KMS-11 (cell line): ENCODE measurements around the gene HAAO.

Experiments
- H2AFZ ChIP-seq: fragments of 200-600 bp; sonication (generic); 2 replicates; pipeline ENCODE4 v1.6.1; 2016; ENCODE audit warnings: antibody characterized with exemption, mixed run types, low read depth
- H3K27ac ChIP-seq: fragments of 200-600 bp; sonication (generic); 2 replicates; pipeline ENCODE4 v1.6.1; 2016; ENCODE audit warnings: mild to moderate bottlenecking, mixed run types
- H3K27me3 ChIP-seq: fragments of 200-600 bp; sonication (generic); 2 replicates; pipeline ENCODE4 v1.6.1; 2017; ENCODE audit warnings: mild to moderate bottlenecking, low read depth, mixed run types, moderate library complexity; ENCODE audit not compliant: insufficient read depth
- H3K36me3 ChIP-seq: fragments of 200-600 bp; sonication (generic); 2 replicates; pipeline ENCODE4 v1.6.1; 2017; ENCODE audit warnings: mild to moderate bottlenecking, mixed run types; ENCODE audit not compliant: insufficient read depth
- H3K4me1 ChIP-seq: fragments of 200-600 bp; sonication (generic); 2 replicates; pipeline ENCODE4 v1.6.1; 2016; ENCODE audit warnings: mild to moderate bottlenecking, low read depth, mixed run types; ENCODE audit not compliant: poor library complexity, severe bottlenecking
- H3K4me2 ChIP-seq: fragments of 200-600 bp; sonication (generic); 2 replicates; pipeline ENCODE4 v1.7.0; 2016; ENCODE audit warnings: mild to moderate bottlenecking, mixed run types
- H3K4me3 ChIP-seq: fragments of 200-600 bp; sonication (generic); IDR thresholded peaks from 2 replicates; pipeline ENCODE4 v1.6.1; 2017; ENCODE audit warnings: low read depth, low read length, mixed read lengths; ENCODE audit not compliant: insufficient read depth
- H3K79me2 ChIP-seq: fragments of 200-600 bp; sonication (generic); 2 replicates; pipeline ENCODE4 v1.6.1; 2016; ENCODE audit warnings: low read depth, mixed run types; ENCODE audit not compliant: insufficient read depth
- H3K9ac ChIP-seq: fragments of 200-600 bp; sonication (generic); 2 replicates; pipeline ENCODE4 v1.6.1; 2016; ENCODE audit warnings: mild to moderate bottlenecking, mixed run types
- H4K20me1 ChIP-seq: fragments of 200-600 bp; sonication (generic); 2 replicates; pipeline ENCODE4 v1.6.1; 2016; ENCODE audit warnings: mild to moderate bottlenecking, mixed run types; ENCODE audit not compliant: insufficient read depth
- CTCF ChIP-seq: fragments of 200-600 bp; sonication (generic); conservative IDR thresholded peaks from 2 replicates; pipeline ENCODE4 v1.6.1; 2017; ENCODE audit warnings: low read depth, mild to moderate bottlenecking, antibody characterized with exemption, low read length, moderate library complexity, mixed read lengths

Gene HAAO

DNA sequence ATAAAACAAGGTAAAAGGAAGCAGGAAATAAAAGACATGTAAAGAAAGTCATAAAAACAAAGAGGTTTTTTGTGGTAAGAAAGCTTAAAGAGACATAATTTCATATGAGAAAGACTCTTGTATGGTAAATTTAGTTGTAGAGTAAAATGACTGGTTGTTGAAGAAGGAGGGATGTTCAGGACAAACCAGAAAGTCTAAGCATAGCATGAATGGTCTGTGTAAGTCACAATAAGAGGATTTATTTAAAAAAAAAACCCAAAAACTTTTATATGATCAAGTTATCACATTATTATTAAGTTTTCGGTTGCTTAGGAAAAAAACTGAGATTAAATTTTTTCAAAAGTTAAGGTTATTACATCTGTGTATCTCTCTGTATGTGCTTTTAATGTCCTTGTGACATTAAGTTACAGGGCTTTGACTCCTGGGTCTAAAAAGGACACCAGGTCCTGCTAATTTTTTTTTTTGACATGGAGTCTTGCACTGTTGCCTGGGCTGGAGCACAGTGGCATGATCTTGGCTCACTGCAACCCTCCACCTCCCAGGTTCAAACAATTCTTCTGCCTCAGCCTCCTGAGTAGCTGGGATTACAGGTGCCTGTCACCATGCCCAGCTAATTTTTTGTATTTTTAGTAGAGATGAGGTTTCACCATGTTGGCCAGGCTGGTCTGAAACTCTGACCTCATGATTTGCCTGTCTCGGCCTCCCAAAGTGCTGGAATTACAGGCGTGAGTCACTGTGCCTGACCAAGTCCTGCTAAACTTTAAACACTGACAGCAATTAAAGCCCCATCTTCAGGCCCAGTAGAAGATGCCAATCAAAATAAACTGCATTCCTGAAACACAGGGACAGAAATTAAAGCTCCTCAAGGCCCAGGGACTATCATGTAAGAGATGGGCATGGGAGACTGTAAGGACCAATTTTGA, 14.2 kb downstream of the HAAO start:
- H3K4me3 ChIP-seq, result no peak overlapping the region
- H3K79me2 ChIP-seq, result no peaks in the 10 kb centered on the region
- no peaks in the 10 kb centered on the region for H3K36me3 ChIP-seq
- no peak overlapping the region for H3K9ac ChIP-seq
- TF ChIP-seq CTCF, result no peak
- no peaks in the 10 kb centered on the region for H3K27me3 ChIP-seq
- no peak overlapping the region for H3K27ac ChIP-seq
- H3K4me1 ChIP-seq, result peaks cover 19% of the 10 kb centered on the region
- no peak overlapping the region for H2AFZ ChIP-seq
- H3K4me2 ChIP-seq, result no peak overlapping the region
- no peaks in the 10 kb centered on the region for H4K20me1 ChIP-seq

GRCh38 chr2:42775810-42776209, 16.6 kb downstream of the HAAO start:
- no peak for TF ChIP-seq CTCF
- peak overlapping the region; percentile 71 for H3K4me2 ChIP-seq
- peak overlapping the region; percentile 62 for H3K27ac ChIP-seq
- no peaks in the 10 kb centered on the region for H3K79me2 ChIP-seq
- no peaks in the 10 kb centered on the region for H3K27me3 ChIP-seq
- peak overlapping the region; percentile 37 for H2AFZ ChIP-seq
- H4K20me1 ChIP-seq, result no peaks in the 10 kb centered on the region
- no peak overlapping the region for H3K4me3 ChIP-seq
- H3K4me1 ChIP-seq, result peaks cover 19% of the 10 kb centered on the region
- peak overlapping the region; percentile 26; the same call in 1 of the 2 replicates for H3K9ac ChIP-seq
- H3K36me3 ChIP-seq, result no peaks in the 10 kb centered on the region

GRCh38 chr2:42775186-42775585, 17.2 kb downstream of the HAAO start:
- Histone ChIP-seq H3K9ac (peak overlapping the region; percentile 26; the same call in 1 of the 2 replicates), H2AFZ (peak overlapping the region; percentile 37; the same call in 1 of the 2 replicates), H3K27ac (peak overlapping the region; percentile 62), H3K4me3 (no peak overlapping the region), H3K4me1 (peaks cover 19% of the 10 kb centered on the region), H4K20me1 (no peaks in the 10 kb centered on the region), H3K79me2 (no peaks in the 10 kb centered on the region), H3K4me2 (peak overlapping the region; percentile 71), H3K27me3 (no peaks in the 10 kb centered on the region), H3K36me3 (no peaks in the 10 kb centered on the region)
- no peak for TF ChIP-seq CTCF

DNA sequence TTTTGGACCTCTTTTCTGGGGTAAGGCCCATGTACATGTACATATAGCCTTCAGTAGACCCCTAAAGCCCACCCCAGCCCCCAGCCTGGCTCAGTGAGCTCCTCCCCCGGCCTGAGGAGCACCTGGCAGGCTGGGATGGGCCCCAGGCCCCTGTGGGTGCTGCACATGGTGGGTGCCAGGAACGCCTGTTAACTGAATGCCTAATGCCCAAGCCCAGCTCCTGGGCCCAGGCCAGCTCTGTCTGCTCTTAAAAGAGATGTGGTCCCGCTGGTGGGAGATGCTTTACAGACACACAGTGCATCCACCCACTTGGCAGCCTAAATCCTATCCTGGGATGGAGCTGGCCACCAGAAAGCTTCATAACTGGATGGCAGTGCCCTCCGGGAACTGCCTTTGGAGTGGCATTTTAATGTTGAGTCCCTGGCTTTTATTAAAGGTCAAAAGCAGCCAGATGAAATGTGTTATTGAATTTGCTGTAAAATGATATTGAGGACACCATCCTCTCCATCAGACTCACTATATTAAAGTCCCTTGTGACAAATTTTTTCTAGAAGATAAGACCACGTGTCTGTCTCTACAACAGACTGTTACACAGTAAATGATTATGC, 20.7 kb downstream of the HAAO start:
- H3K4me1 ChIP-seq, result peaks cover 19% of the 10 kb centered on the region
- no peak for TF ChIP-seq CTCF
- no peak overlapping the region for H3K9ac ChIP-seq
- H3K4me3 ChIP-seq, result no peak overlapping the region
- no peak overlapping the region for H3K4me2 ChIP-seq
- no peaks in the 10 kb centered on the region for H3K36me3 ChIP-seq
- H3K27me3 ChIP-seq, result no peaks in the 10 kb centered on the region
- no peak overlapping the region for H2AFZ ChIP-seq
- H3K27ac ChIP-seq, result no peak overlapping the region
- no peaks in the 10 kb centered on the region for H4K20me1 ChIP-seq
- H3K79me2 ChIP-seq, result no peaks in the 10 kb centered on the region
